K562 treated with DMSO at 1 percent for 4 hours (cell line): ENCODE results near the gene TGFB1. TPM values are rescaled to one million over a fixed set of nuclear protein-coding genes. Genes with fewer than 3 reads are reported as not detected.

ENCODE experiments used
- total RNA-seq: library from RNA; unstranded; fragments of 300-600 nt; gene quantifications from 2 replicates; pipeline ENCODE4 v1.2.3, GENCODE V29; 2022; ENCODE audit not compliant: insufficient read depth

The TGFB1 gene
- 134 and 173 TPM in 2 replicates for total RNA-seq

DNA sequence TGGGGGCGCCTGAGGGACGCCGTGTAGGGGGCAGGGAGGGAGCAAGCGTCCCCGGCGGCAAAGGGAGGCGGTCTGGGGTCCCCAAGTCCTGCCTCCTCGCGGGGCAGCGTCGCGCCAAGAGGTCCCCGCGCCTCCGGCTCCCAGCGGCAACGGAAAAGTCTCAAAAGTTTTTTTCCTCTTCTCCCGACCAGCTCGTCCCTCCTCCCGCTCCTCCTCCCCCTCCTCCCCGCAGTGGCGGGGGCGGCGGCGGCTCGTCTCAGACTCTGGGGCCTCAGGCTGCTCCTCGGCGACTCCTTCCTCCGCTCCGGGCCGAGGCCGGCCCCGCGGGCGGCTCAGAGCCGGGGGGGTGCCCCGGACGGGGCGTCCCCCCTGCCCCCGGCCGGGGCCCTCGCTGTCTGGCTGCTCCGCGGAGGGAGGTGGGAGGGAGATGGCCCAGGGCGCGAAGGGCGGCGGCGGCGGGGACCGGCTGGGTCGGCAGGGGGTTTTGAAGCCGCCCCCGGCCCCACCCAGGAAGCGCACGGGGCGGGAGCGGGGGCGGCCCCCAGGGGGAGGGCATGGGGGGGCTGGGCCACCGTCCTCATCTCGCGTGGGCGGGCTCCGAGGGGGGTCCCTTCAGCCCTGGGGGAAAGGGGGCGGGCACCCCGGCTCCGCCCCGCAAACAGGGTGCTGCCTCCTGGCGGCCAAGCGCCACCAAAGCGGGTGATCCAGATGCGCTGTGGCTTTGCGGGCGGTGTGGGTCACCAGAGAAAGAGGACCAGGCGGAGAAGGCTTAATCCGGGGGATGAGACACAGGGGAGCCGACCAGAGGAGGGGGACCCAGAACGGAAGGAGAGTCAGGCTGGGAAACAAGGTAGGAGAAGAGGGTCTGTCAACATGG lies at the start of gene TGFB1:
Gene TGFB1, minus strand, starts transcription at position 457 of the 877 bp plus-strand sequence. CDS start 878 bp downstream, outside the sequence.

DNA sequence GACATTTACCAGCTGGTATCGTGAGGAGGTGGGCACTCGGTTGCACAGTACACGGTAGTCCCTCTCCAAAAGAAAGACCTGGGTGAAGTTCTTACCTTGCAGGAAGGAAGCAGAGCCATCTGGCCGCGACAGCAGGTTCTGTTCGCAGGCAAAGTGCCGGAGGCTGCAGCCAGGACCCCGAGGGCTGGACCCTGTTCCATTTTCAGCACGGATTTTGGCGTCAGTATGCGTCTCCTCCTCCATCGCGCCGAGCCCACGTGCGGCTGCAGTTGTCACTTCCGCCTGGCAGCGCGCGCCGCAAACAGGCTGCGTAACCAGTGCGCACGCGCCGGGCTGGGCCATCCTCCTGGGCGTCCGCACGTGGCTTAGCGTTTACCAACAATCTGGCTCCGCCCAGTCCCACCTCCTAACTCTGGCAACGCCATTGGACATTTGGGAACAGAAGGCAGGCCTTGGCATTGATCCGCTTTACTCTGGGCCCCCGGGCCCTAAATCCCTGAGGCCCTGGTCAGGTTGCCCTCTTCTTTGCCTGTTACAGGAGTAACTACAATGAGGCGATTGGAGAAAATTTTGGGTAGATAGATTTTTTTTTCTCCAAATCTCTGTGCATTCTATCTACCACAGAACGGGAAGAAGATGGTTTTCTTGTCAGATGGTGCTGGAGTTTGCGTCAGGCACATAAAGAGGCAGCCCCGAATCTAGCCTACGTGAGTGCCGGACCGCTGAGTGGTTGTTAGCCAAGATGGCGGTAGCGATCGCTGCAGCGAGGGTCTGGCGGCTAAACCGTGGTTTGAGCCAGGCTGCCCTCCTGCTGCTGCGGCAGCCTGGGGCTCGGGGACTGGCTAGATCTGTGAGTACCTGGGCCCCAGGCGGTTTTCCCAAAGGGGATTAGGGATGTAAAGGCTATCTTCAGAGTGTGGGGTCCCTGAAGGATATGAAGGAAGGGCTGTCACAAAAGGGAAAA lies 43.6 kb upstream of the TGFB1 start, which contains the start of the genes BCKDHA and EXOSC5:
Gene BCKDHA, plus strand, starts transcription at position 733 of the 964 bp plus-strand sequence. Its CDS starts 10 bp downstream, at position 743.
Gene EXOSC5, minus strand, starts transcription at position 274 of the 964 bp plus-strand sequence. Its CDS starts 31 bp downstream, at position 243.

DNA sequence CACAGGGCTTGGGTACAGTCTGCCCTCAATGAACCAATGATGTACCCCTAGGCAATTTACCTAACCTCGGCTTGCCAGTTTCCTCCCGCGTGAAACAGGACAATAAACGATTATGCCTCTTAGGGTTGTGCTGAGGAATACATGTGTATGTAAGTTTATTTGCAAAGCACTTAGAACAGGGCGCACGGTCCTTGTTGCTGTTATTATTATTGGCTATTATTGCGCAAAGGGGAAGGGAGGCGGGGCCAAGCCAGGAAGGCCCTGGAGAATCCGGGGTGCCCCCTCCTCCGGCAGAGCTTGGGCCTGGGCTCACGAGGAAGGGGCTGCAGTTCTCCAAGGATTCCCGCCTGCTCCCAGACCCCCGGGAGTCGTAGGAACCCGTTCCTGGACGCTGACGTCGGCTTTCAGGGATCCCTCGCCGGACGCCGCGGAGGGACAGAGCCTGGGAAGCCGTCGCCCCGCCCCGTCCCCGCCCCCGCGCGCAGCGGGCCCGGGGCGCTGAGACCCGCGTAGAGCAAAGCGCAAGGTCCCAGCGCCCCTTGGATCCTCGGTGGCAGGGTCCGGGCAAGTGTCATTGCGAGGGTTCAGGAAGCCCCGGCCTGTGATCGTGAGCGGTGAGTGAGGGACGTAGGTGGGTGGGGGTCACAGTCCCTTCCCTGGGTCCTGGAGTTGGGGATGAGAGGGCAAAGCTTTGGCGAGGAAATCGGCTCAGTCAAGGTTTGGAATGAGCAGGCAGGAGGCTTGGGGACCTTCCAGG lies 22.7 kb upstream of the TGFB1 start, which contains the start of gene TMEM91:
Gene TMEM91, plus strand, starts transcription at position 293 of the 757 bp plus-strand sequence. CDS start 1,777 bp downstream, outside the sequence.

DNA sequence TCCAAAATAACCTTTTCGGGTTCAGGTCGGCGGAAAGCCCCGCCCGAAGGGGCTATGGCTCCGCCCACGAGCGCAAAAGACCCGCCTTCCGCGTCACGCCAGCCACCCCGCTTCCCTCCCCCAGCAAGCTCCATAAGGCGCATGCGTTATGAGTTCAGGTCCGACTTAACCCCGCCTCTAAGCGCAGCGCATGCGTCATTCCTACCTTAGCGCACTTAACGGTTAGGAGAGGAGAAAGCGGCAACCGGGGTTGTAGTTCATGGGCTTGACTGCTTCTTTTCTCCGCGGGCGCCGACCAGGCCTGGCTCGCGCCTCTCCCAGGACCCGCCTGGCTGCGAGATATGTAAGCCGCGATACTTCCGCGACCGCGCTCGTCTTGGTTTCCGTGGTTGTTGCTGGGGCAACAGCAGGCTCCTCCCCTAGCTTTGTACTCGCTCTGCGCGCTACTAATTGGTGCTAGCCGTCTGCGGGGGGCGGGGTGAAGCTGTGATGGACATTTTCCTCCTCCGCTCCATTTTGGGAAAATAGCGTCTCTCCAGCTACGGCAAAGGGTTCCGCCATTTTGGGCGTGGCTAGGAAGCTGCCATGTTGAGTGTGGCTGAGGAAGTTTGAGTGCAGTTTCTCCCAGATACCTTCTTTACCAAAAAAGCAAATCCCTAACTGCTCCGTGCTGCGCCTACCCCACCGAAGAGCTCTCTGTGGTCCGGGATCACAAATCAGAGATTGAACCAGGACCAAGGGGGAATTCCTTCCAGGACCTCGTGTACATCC lies 10.2 kb upstream of the TGFB1 start, which contains the start of gene B9D2:
Gene B9D2, minus strand, starts transcription at position 397 of the 771 bp plus-strand sequence. CDS start 630 bp downstream, outside the sequence.

DNA sequence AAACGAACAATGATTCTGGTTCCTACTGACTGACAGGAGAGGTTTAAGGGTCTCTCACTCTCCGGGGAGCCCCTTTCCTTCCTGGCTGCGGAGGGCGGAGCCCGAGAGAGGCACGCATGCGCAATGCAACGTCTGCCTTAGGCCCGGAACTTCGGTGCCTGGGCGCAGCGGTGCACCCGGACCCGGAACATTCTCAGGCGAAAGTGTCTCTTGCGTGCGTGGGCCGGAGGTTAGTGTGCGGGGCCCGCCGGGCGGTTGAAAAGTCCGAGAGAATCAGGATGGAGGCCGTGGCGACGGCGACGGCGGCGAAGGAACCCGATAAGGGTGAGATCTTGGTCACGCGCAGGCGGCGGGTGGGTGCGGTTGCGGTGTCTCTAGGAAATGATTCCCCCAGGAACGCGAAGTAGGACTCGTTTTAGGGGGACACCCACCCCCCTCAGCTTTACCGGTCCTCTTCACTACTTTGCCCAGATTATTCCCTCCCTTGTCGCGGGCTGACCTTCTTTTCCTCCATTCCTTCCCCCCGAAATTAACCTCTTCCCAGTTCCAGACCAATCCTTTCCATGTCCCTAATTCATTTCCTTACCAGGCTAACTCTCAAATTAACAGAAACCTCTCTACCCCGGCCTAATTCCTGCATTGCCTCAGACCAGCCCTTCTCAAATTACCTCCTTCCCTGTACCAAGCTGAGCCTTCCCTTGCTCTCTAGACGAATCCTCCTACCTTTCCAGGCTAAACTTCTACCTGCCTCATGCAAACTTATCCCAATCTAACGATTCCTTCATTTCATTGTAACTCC lies 43.5 kb downstream of the TGFB1 start, which contains the start of gene CCDC97:
Gene CCDC97, plus strand, starts transcription at position 140 of the 799 bp plus-strand sequence. Its CDS starts 139 bp downstream, at position 279.

Other genes starting within 250 kb of the TGFB1 start
- gene CYP2F1, start 239.5 kb downstream of the TGFB1 start, total RNA-seq = 1.0 TPM in 1 of 2 replicates, not detected in the other
- 0.28 TPM in 1 of 2 replicates, not detected in the other for gene CYP2S1, start 160.7 kb downstream of the TGFB1 start, total RNA-seq
- 2.9 and 4.0 TPM in 2 replicates for gene AXL, start 134.7 kb downstream of the TGFB1 start, total RNA-seq
- 113 and 124 TPM in 2 replicates for gene HNRNPUL1, start 89.5 kb downstream of the TGFB1 start, total RNA-seq
- gene CCDC97, start 43.8 kb downstream of the TGFB1 start, total RNA-seq = 18.9 and 22.4 TPM in 2 replicates
- gene B9D2, start 10.2 kb upstream of the TGFB1 start, total RNA-seq = 6.7 and 9.9 TPM in 2 replicates
- gene TMEM91, start 22.6 kb upstream of the TGFB1 start, total RNA-seq = 4.9 and 5.2 TPM in 2 replicates
- gene EXOSC5, start 43.4 kb upstream of the TGFB1 start, total RNA-seq = 49.5 and 57.6 TPM in 2 replicates
- gene BCKDHA, start 43.9 kb upstream of the TGFB1 start, total RNA-seq = 53.1 and 72.1 TPM in 2 replicates
- gene B3GNT8, start 73.5 kb upstream of the TGFB1 start, total RNA-seq = 0.95 and 1.4 TPM in 2 replicates
- 70.4 and 74.3 TPM in 2 replicates for gene DMAC2, start 86.0 kb upstream of the TGFB1 start, total RNA-seq
- gene ERICH4, start 89.2 kb upstream of the TGFB1 start, total RNA-seq = not detected in 2 replicates
- 0.75 and 4.0 TPM in 2 replicates for gene CEACAM21, start 222.2 kb upstream of the TGFB1 start, total RNA-seq